Activated CD8-positive, alpha-beta memory T cell treated with anti-CD3 and anti-CD28 coated beads for 1 hour (primary cell): ENCODE measurements around the gene ADIPOQ.
"Not testable (repeated sequence)": the region's sequence is repeated elsewhere in the genome, so short reads cannot be mapped to it uniquely, and the experiment has no call there.

ENCODE experiments used
- DNase-seq, 2 donors: peaks; one replicate each; pipeline ENCODE4 v3.0.0-alpha.2; 2020; ENCODE audit warnings: low read depth in 1 of 2; ENCODE audit errors: extremely low read depth in 1 of 2

The ADIPOQ gene

DNA sequence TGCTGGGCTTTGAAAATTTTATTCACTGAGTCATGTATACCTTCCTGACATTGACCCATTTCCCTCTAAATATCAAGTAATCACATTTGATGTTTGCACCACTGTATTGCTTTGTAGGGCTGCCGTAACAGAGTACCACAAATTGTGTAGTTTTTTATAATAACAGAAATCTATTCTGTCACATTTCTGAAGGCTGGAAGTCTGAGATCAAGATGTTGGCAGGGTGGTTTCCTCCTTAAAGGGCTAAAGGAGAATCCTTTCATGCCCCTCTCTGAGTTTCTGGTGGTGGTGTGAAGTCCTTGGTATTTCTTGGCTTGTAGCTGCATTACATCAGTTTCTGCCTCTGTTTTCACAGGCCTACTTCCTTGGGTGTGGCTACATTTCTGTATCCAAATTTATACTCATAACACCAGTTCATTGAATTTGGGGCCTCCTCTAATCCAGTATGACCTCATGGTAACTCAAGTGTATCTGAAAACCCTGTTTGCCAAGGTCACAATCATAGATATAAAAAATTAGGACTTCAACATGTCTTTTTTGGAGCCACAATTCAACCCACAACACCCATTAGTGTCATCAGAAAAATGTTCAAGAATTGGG is 58.7 kb downstream of the ADIPOQ start:
- DNase-seq: no peak

DNA sequence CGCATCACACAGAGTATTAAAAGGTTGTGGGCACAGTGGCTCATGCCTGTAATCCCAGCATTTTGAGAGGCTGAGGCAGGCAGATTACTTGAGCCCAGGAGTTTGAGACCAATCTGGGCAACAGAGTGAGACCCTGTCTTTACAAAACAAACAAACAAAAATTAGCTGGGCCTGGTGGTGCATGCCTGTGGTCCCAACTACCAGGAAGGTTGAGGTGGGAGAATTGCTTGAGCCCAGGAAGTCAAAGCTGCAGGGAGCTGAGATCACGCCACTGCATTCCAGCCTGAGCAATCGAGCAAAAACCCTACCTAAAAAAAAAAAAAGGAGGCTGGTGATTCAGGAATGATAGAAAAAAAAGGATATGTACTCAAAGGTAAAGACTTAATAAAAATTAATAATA is 59.6 kb downstream of the ADIPOQ start:
- DNase-seq: no peak

DNA sequence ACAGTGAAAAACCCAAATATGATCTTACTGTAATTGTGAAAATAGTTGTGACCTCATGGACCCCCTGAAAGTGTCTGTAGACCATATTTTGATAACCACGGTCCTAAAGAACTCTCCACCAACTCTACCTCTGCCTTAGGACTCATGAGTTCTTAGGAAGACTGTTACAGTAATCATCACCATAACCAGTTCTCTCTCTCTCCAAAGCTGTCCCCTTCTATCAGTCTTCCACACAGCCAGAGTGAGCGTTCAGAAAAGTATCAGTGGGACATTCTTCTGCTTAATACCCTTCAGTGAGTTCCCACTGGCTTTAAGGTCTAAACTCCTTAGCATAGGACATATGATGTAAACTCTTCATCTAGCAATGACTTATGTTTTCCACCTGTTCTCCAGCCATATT is 60.2 kb downstream of the ADIPOQ start:
- no peak for DNase-seq

DNA sequence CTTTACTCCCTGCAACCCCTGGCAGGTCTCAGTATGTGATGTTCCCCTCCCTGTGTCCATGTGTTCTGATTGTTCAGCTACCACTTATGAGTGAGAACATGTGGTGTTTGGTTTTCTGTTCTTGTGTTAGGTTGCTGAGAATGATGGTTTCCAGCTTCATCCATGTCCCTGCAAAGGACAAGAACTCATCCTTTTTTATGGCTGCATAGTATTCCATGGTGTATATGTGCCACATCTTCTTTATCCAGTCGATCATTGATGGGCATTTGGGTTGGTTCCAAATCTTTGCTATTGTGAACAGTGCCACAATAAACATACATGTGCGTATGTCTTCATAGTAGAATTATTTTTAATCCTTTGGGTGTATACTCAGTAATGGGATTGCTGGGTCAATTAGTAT is 61.2 kb downstream of the ADIPOQ start:
- DNase-seq: not testable (repeated sequence)

DNA sequence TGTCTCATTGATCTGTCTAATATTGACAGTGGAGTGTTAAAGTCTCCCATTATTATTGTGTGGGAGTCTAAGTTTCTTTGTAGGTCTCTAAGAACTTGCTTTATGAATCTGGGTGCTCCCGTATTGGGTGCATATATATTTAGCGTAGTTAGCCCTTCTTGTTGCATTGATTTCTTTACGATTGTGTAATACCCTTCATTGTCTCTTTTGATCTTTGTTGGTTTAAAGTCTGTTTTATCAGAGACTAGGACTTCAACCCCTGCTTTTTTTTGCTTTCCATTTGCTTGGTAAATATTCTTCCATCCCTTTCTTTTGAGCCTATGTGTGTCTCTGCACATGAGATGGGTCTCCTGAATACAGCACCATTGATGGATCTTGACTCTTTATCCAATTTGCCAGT is 64.6 kb downstream of the ADIPOQ start:
- not testable (repeated sequence) for DNase-seq
